Right atrium auricular region (tissue), 2 donors: ENCODE measurements around the gene ALDH1L1. TPM values are rescaled to one million over a fixed set of nuclear protein-coding genes. Genes with fewer than 3 reads are reported as not detected.

Experiments used
- DNase-seq: peaks from one replicate; pipeline ENCODE4 v3.0.0-alpha.2; 2019; ENCODE audit warnings: low spot score
- H3K27ac ChIP-seq, 2 donors: fragments of 200-600 bp; sonication (generic); 1 replicate in 1 of 2; 2 replicates in 1 of 2; pipeline ENCODE4 v1.5.1; 2016 to 2019
- H3K27me3 ChIP-seq, 2 donors: fragments of 200-600 bp; sonication (generic); one replicate each; pipeline versions ENCODE4 v1.5.1 to v1.6.0; 2017 to 2019
- H3K36me3 ChIP-seq: fragments of 200-600 bp; sonication (generic); one replicate; pipeline ENCODE4 v1.5.1; 2016
- H3K4me1 ChIP-seq, 2 donors: fragments of 200-600 bp; sonication (generic); one replicate each; pipeline versions ENCODE4 v1.5.1 to v1.6.0; 2017 to 2019
- H3K4me3 ChIP-seq, 2 donors: fragments of 200-600 bp; sonication (generic); 1 replicate in 1 of 2; 2 replicates in 1 of 2; pipeline ENCODE4 v1.5.1; 2017 to 2019; ENCODE audit warnings: mild to moderate bottlenecking in 1 of 2, moderate library complexity in 1 of 2
- H3K9me3 ChIP-seq, 2 donors: fragments of 200-600 bp; sonication (generic); one replicate each; pipeline ENCODE4 v1.5.1; 2019
- CTCF ChIP-seq, 2 donors: fragments of 200-600 bp; sonication (generic); IDR thresholded peaks; one replicate each; pipeline ENCODE4 v1.5.1; 2019; ENCODE audit warnings: antibody characterized with exemption in 2 of 2
- total RNA-seq, 2 donors: library from RNA; depleted of rRNA; stranded (reverse); fragments of >200 nt; gene quantifications; one replicate each; pipeline ENCODE4 v1.1.0, GENCODE V29; 2016

ALDH1L1 gene
- total RNA-seq, 2 donors from 2014 or later, result 13.7 to 24.0 TPM

- TF ChIP-seq CTCF (IDR thresholded peaks at IDR 0.05), result no peak
- Histone ChIP-seq H3K36me3 (no peaks in the 10 kb centered on the region), H3K27ac (no peak overlapping the region), H3K4me3 (no peak overlapping the region), H3K4me1 (peaks cover 0 to 29% of the 10 kb centered on the region in 2 donors), H3K9me3 (no peaks in the 10 kb centered on the region), H3K27me3 (no peaks in the 10 kb centered on the region)
- DNase-seq, result peak; percentile 23
Observed at GRCh38 chr3:126053949-126054569, 126.3 kb downstream of the ALDH1L1 start.

Other genes starting within 250 kb of the ALDH1L1 start
- gene ROPN1B, start 211.4 kb downstream of the ALDH1L1 start, total RNA-seq, result 1 to 10 TPM; 3.9 to 4.7 TPM
- gene SLC41A3, start 96.5 kb downstream of the ALDH1L1 start, total RNA-seq, result 10 to 100 TPM; 34.1 to 39.6 TPM
- gene KLF15, start 176.8 kb upstream of the ALDH1L1 start, total RNA-seq, result 10 to 100 TPM; 43.4 to 55.1 TPM
- not detected for gene CFAP100, start 214.3 kb upstream of the ALDH1L1 start, total RNA-seq